SK-N-SH (cell line): ENCODE measurements around the gene FRS3. TPM values are rescaled to one million over a fixed set of nuclear protein-coding genes. Genes with fewer than 3 reads are reported as not detected.
A peak's percentile ranks its signal among the peaks of the same experiment; 100 is the strongest.

Experiments
- CTCF ChIA-PET: fragments of 300-600, 350-600 bp; formaldehyde crosslinking; extraction: SDS; loops from one replicate; lab custom pipeline; 2021; lab: Yijun Ruan, JAX
- POLR2A ChIA-PET: fragments of 350-600 bp; sonication (Branson Sonifier 250); formaldehyde crosslinking; extraction: SDS; loops from one replicate; lab custom pipeline; 2020; ENCODE audit warnings: antibody characterized with exemption, inconsistent platforms; lab: Yijun Ruan, JAX
- DNase-seq: peaks from one replicate; pipeline ENCODE4 v3.0.0; 2012
- H2AFZ ChIP-seq: fragments of 200-600 bp; sonication (generic); 2 replicates; pipeline ENCODE4 v1.8.1; 2016; ENCODE audit warnings: antibody characterized with exemption, mild to moderate bottlenecking, low read depth
- H3F3A ChIP-seq: fragments of 200-600 bp; sonication (generic); replicated peaks from 2 replicates; pipeline ENCODE3; 2016; ENCODE audit warnings: antibody characterized with exemption, mild to moderate bottlenecking; ENCODE audit not compliant: insufficient read depth
- H3K27ac ChIP-seq, 2 experiments: fragments of 200-500 bp in 1 of 2; fragments of 200-600 bp in 1 of 2; sonication (Bioruptor generic) in 1 of 2; sonication (generic), shearing (Covaris generic) in 1 of 2; 2 replicates each; pipeline versions ENCODE4 v1.5.1 to v1.6.1; 2014 to 2016; ENCODE audit warnings: low read depth in 2 of 2, inconsistent platforms in 1 of 2, low read length in 1 of 2, mild to moderate bottlenecking in 1 of 2, mixed read lengths in 1 of 2
- H3K27me3 ChIP-seq: fragments of 200-600 bp; sonication (generic), shearing (Covaris generic); 2 replicates; pipeline ENCODE4 v1.6.1; 2016; ENCODE audit warnings: mixed run types; ENCODE audit not compliant: insufficient read depth
- H3K36me3 ChIP-seq, 2 experiments: fragments of 200-500 bp in 1 of 2; fragments of 200-600 bp in 1 of 2; sonication (Bioruptor generic) in 1 of 2; sonication (generic) in 1 of 2; replicated peaks in 1 of 2; 2 replicates each; pipeline versions ENCODE3 to v1.5.1; 2014 to 2016; ENCODE audit warnings: low read length in 1 of 2, mild to moderate bottlenecking in 1 of 2; ENCODE audit not compliant: insufficient read depth in 2 of 2, control insufficient read depth in 1 of 2
- H3K4me1 ChIP-seq, 2 experiments: fragments of 200-500 bp in 1 of 2; fragments of 200-600 bp in 1 of 2; sonication (Bioruptor generic) in 1 of 2; sonication (generic), shearing (Covaris generic) in 1 of 2; 2 replicates each; pipeline versions ENCODE4 v1.5.1 to v1.6.1; 2014 to 2016; ENCODE audit warnings: low read depth in 1 of 2, low read length in 1 of 2, mixed run types in 1 of 2; ENCODE audit not compliant: insufficient read depth in 2 of 2, control insufficient read depth in 1 of 2
- H3K4me2 ChIP-seq: fragments of 200-600 bp; sonication (generic), shearing (Covaris generic); 2 replicates; pipeline ENCODE4 v1.6.1; 2017; ENCODE audit warnings: mixed run types
- H3K4me3 ChIP-seq, 2 experiments: fragments of 200-500 bp in 1 of 2; fragments of 200-600 bp in 1 of 2; sonication (Bioruptor generic) in 1 of 2; sonication (generic), shearing (Covaris generic) in 1 of 2; 2 replicates each; pipeline versions ENCODE4 v1.5.1 to v1.8.1; 2014 to 2016; ENCODE audit warnings: low read depth in 2 of 2, inconsistent platforms in 1 of 2, low read length in 1 of 2, mild to moderate bottlenecking in 1 of 2, mixed read lengths in 1 of 2, moderate library complexity in 1 of 2
- H3K79me2 ChIP-seq: fragments of 200-600 bp; sonication (generic); 2 replicates; pipeline ENCODE4 v1.8.1; 2017; ENCODE audit warnings: mild to moderate bottlenecking; ENCODE audit not compliant: insufficient read depth
- H3K9ac ChIP-seq: fragments of 200-600 bp; sonication (generic); 2 replicates; pipeline ENCODE4 v1.6.1; 2017; ENCODE audit warnings: mixed run types
- H3K9me2 ChIP-seq: fragments of 200-600 bp; sonication (generic); 2 replicates; pipeline ENCODE4 v1.6.1; 2017; ENCODE audit warnings: mixed run types
- H3K9me3 ChIP-seq: fragments of 200-600 bp; sonication (generic); 2 replicates; pipeline ENCODE4 v1.6.1; 2017; ENCODE audit warnings: mixed run types, mild to moderate bottlenecking, moderate library complexity
- H4K20me1 ChIP-seq: fragments of 200-600 bp; sonication (generic); 2 replicates; pipeline ENCODE4 v1.6.1; 2017; ENCODE audit warnings: mild to moderate bottlenecking, mixed run types; ENCODE audit not compliant: insufficient read depth
- CHD2 ChIP-seq: fragments of 150-350 bp; IDR thresholded peaks from 2 replicates; pipeline ENCODE4 v1.6.1; 2018; ENCODE audit warnings: low read length; ENCODE audit not compliant: partially characterized antibody
- EZH2phosphoT487 ChIP-seq: fragments of 200-600 bp; sonication (generic); IDR thresholded peaks from 2 replicates; pipeline ENCODE4 v1.6.1; 2017; ENCODE audit warnings: low read depth, mixed run types, mild to moderate bottlenecking, antibody characterized with exemption, moderate library complexity, borderline replicate concordance
- FOXJ3 ChIP-seq: sonication (generic); formaldehyde crosslinking; IDR thresholded peaks from 2 replicates; pipeline ENCODE4 v1.5.1; 2020; ENCODE audit warnings: mild to moderate bottlenecking, missing genetic modification reagents
- FOXM1 ChIP-seq: IDR thresholded peaks from 2 replicates; pipeline ENCODE4 v1.4.0; 2012; ENCODE audit warnings: low read depth, mild to moderate bottlenecking
- GABPA ChIP-seq: IDR thresholded peaks from 2 replicates; pipeline ENCODE4 v1.4.0; 2012; ENCODE audit warnings: low read depth, mild to moderate bottlenecking
- GATA2 ChIP-seq: sonication (generic); formaldehyde crosslinking; IDR thresholded peaks from 2 replicates; pipeline ENCODE4 v1.5.0; 2020; ENCODE audit warnings: mild to moderate bottlenecking, missing genetic modification reagents
- IRF3 ChIP-seq: fragments of 150-350 bp; IDR thresholded peaks from 2 replicates; pipeline ENCODE4 v1.6.1; 2016; ENCODE audit warnings: mild to moderate bottlenecking, low read depth, low read length
- MEF2A ChIP-seq: IDR thresholded peaks from 2 replicates; pipeline ENCODE4 v1.4.0; 2012; ENCODE audit warnings: low read depth, borderline replicate concordance
- RAD21 ChIP-seq: IDR thresholded peaks from 2 replicates; pipeline ENCODE4 v1.6.1; 2012; ENCODE audit warnings: mild to moderate bottlenecking, low read length
- REST ChIP-seq: IDR thresholded peaks from 2 replicates; pipeline ENCODE4 v1.6.1; 2012; ENCODE audit warnings: mild to moderate bottlenecking, low read depth, low read length, moderate library complexity
- RXRA ChIP-seq: IDR thresholded peaks from 2 replicates; pipeline ENCODE4 v1.4.0; 2012; ENCODE audit warnings: low read depth, mild to moderate bottlenecking, borderline replicate concordance
- YY1 ChIP-seq: IDR thresholded peaks from 2 replicates; pipeline ENCODE4 v1.4.0; 2012; ENCODE audit warnings: low read depth, mild to moderate bottlenecking
- WGBS: methylation state at CpG from one replicate; pipeline ENCODE4 v1.1.6; 2017; ENCODE audit warnings: low lambda C conversion rate; 5-methylcytosine and 5-hydroxymethylcytosine counted together
- polyA plus RNA-seq, 3 experiments: library from polyadenylated mRNA; depleted of rRNA; stranded (reverse); fragments of >200 nt; gene quantifications; 2 replicates each; pipeline ENCODE4 v1.2.3, GENCODE V29; 2012
- TF ChIP-seq, protein P1 (sequence below): IDR thresholded peaks from 2 replicates; pipeline ENCODE4 v1.4.0; 2012; ENCODE audit warnings: low read depth

The FRS3 gene
- polyA plus RNA-seq, 1 of the 3 experiments (the other 2 are of a cell fraction): 8.6 TPM

DNA sequence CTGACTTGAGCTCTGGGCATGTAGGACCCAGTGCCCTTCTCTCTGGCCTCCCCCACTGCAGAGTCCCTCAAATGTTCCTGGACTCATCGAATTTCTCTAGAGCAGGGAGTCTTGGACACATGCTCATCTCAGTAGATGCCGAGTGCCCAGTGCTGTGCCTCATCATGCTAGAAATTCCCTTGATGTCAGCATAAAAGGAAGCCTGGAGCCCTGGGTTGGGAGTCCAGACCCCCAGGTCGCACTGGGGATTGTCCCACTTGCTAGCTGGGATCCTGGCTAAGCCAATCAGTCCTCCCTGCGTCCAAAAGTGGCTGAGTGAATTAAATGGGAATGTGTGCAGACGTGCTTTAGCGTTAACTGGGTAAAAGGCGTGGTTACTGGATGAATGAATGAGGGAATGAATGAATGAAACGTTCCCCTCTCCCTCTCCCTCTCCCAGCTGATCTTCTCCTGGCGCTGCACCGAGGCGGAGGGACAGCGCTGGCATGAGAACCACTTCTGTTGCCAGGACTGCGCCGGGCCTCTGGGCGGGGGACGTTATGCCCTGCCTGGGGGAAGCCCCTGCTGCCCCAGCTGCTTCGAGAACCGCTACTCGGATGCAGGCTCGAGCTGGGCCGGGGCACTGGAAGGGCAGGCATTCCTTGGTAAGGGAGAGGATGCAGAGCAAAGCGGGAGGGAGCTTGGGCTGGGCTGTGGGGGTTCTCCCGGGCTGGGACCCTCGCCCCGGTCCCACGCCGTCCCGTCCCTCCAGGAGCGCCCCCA is 6.2 kb upstream of the FRS3 start:
- Histone ChIP-seq H3K27ac (peak overlapping the region in 1 of 2 experiments; percentile 65; a peak in 3 of 4 replicates), H3K9ac (peak overlapping the region; percentile 100; the same call in 1 of the 2 replicates)
- DNase-seq: no peak

More for the DNA sequence above, 6.2 kb upstream of the FRS3 start:
- H3K9me3 ChIP-seq: no peaks in the 10 kb centered on the region
- H3K27me3 ChIP-seq: no peaks in the 10 kb centered on the region
- TF ChIP-seq, protein P1, sequence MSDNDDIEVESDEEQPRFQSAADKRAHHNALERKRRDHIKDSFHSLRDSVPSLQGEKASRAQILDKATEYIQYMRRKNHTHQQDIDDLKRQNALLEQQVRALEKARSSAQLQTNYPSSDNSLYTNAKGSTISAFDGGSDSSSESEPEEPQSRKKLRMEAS: no peak
- no peak for TF ChIP-seq FOXJ3 (CRISPR knock-in tag)
- no peak for TF ChIP-seq RAD21
- TF ChIP-seq RXRA: no peak
- no peak for TF ChIP-seq IRF3
- no peak for TF ChIP-seq MEF2A
- TF ChIP-seq GATA2 (CRISPR knock-in tag): no peak
- no peak for TF ChIP-seq EZH2phosphoT487
- no peak for TF ChIP-seq YY1
- TF ChIP-seq FOXM1: no peak
- no peak for TF ChIP-seq REST
- TF ChIP-seq CHD2: no peak
- no peak for TF ChIP-seq GABPA
- POLR2A ChIA-PET: interaction anchor here (3.5 kb wide), 1 partner anchor 52 kb away, joined by 23 read pairs; the partner anchor contains the start of gene TFEB
- peak overlapping the region; percentile 65; the same call in 1 of the 2 replicates for H2AFZ ChIP-seq
- peak overlapping the region; percentile 92 for H3K4me2 ChIP-seq
- peaks cover 14 to 25% of the 10 kb centered on the region in 2 experiments; a peak in 2 of 4 replicates for H3K4me1 ChIP-seq
- H3K9me2 ChIP-seq: no peaks in the 10 kb centered on the region
- peak overlapping the region; percentile 66 to 100 for H3K4me3 ChIP-seq
- peaks cover 24 to 29% of the 10 kb centered on the region in 2 experiments for H3K36me3 ChIP-seq
- CTCF ChIA-PET: interaction anchor here (0.7 to 8.9 kb wide), 46 partner anchors 8 to 418 kb away, joined by 3 to 118 read pairs (median 8); partner anchors contain the start of genes BYSL, CCND3, MED20 and TFEB
- peaks cover 21% of the 10 kb centered on the region for H3F3A ChIP-seq
- peaks cover 26% of the 10 kb centered on the region for H3K79me2 ChIP-seq
- 41% methylated on average over 10 of the region's 29 CpGs for WGBS
- H4K20me1 ChIP-seq: no peaks in the 10 kb centered on the region
